GM06990 (cell line): ENCODE data around the gene GNAQ.

Experiments
- DNase-seq: peaks from one replicate; pipeline ENCODE4 v3.0.0-alpha.2; 2011; ENCODE audit not compliant: insufficient read length; ENCODE audit errors: extremely low read depth
- H3K27me3 ChIP-seq: replicated peaks from 2 replicates; pipeline ENCODE4 v1.6.0; 2011; ENCODE audit warnings: low read length; ENCODE audit not compliant: control insufficient read depth, insufficient read depth
- H3K36me3 ChIP-seq: 2 replicates; pipeline ENCODE4 v1.5.1; 2011; ENCODE audit warnings: low read length; ENCODE audit not compliant: control insufficient read depth, insufficient read depth
- H3K4me3 ChIP-seq: replicated peaks from 2 replicates; pipeline ENCODE4 v1.5.1; 2011; ENCODE audit warnings: low read depth, mild to moderate bottlenecking, control low read depth, low read length
- CTCF ChIP-seq: IDR thresholded peaks from 2 replicates; pipeline ENCODE4 v1.5.1; 2011; ENCODE audit warnings: low read length, control low read depth, mild to moderate bottlenecking, inconsistent platforms; ENCODE audit not compliant: insufficient read depth, poor library complexity, severe bottlenecking

Gene GNAQ

GRCh38 chr9:77679661-77680368 is 351.8 kb downstream of the GNAQ start:
- Histone ChIP-seq H3K27me3 (no peaks in the 10 kb centered on the region), H3K36me3 (no peaks in the 10 kb centered on the region), H3K4me3 (no peak overlapping the region)
- TF ChIP-seq CTCF = no peak
- no peak for DNase-seq

GRCh38 chr9:77679088-77679487 is 352.5 kb downstream of the GNAQ start:
- TF ChIP-seq CTCF = no peak
- Histone ChIP-seq H3K4me3 (no peak overlapping the region), H3K36me3 (no peaks in the 10 kb centered on the region), H3K27me3 (no peaks in the 10 kb centered on the region)
- no peak for DNase-seq

GRCh38 chr9:77677957-77678535 is 353.6 kb downstream of the GNAQ start:
- no peaks in the 10 kb centered on the region for H3K27me3 ChIP-seq
- no peak for TF ChIP-seq CTCF
- H3K36me3 ChIP-seq = no peaks in the 10 kb centered on the region
- no peak overlapping the region for H3K4me3 ChIP-seq
- no peak for DNase-seq

DNA sequence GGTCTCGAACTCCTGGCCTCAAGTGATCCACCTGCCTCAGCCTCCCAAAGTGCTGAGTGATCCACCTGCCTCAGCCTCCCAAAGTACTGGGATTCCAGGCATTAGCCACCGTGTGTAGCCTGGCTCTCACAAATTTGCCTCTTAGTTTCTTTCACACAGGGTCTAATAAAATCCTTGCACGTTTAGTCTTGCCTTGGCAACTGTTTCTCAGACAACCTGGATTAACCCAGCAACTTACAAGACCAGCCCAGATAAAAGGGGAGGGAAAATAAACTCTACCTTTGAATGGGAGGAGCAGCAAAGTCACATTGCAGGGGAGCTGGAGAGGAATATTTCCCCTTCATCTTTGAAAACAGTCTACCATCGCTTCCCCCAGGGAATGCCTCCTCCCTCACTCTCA is 354.2 kb downstream of the GNAQ start:
- Histone ChIP-seq H3K4me3 (no peak overlapping the region), H3K36me3 (no peaks in the 10 kb centered on the region), H3K27me3 (no peaks in the 10 kb centered on the region)
- no peak for DNase-seq
- TF ChIP-seq CTCF = no peak

- no peak for DNase-seq
- no peak for TF ChIP-seq CTCF
- Histone ChIP-seq H3K4me3 (no peak overlapping the region), H3K27me3 (no peaks in the 10 kb centered on the region), H3K36me3 (no peaks in the 10 kb centered on the region)
Observed at GRCh38 chr9:77673941-77674791, 357.4 kb downstream of the GNAQ start.
